Measurements from ENCODE around the gene OBSCN. TPM values are rescaled to one million over a fixed set of nuclear protein-coding genes. Genes with fewer than 3 reads are reported as not detected.

Gene OBSCN
- total RNA-seq, 1 donor from 2014 or later = 15.2 TPM

DNA sequence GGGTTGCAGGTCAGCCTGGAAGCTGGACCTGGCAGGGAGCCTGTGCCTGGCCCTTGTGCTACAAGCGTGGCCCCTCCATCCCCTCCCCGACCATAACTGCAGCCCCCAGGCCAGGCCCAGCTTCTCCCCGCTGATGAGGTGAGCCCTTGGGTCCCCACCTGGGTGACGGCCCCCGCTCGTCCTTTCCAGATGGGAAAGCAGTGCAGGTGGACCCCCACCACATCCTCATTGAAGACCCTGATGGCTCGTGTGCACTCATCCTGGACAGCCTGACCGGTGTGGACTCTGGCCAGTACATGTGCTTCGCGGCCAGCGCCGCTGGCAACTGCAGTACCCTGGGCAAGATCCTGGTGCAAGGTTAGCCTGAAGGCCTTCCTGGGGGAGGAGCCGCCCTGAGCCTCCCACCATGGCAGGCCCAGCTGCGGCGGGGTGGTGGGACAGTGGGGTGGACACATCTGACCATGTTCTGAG lies 141.9 kb downstream of the OBSCN start:
- no peaks in the 10 kb centered on the region for H3K9me3 Mint-ChIP-seq (ENCODE audit: unreplicated experiment)
- H3K36me3 Mint-ChIP-seq (ENCODE audit: unreplicated experiment) = no peaks in the 10 kb centered on the region
- DNase-seq (ENCODE audit: extremely low spot score, unreplicated experiment) = no peak
- TF ChIP-seq CTCF (IDR thresholded peaks at IDR 0.05) = no peak
- H3K27ac Mint-ChIP-seq (ENCODE audit: unreplicated experiment) = no peak overlapping the region
- no peaks in the 10 kb centered on the region for H3K27me3 Mint-ChIP-seq (ENCODE audit: unreplicated experiment)
- H3K4me1 Mint-ChIP-seq (ENCODE audit: unreplicated experiment) = peaks cover 11% of the 10 kb centered on the region
- H3K4me3 Mint-ChIP-seq (ENCODE audit: unreplicated experiment) = no peak overlapping the region

GRCh38 chr1:228350179-228350742 lies 142.4 kb downstream of the OBSCN start:
- no peak overlapping the region for H3K4me3 Mint-ChIP-seq (ENCODE audit: unreplicated experiment)
- no peak for DNase-seq (ENCODE audit: extremely low spot score, unreplicated experiment)
- no peaks in the 10 kb centered on the region for H3K27me3 Mint-ChIP-seq (ENCODE audit: unreplicated experiment)
- peaks cover 6% of the 10 kb centered on the region for H3K4me1 Mint-ChIP-seq (ENCODE audit: unreplicated experiment)
- no peaks in the 10 kb centered on the region for H3K36me3 Mint-ChIP-seq (ENCODE audit: unreplicated experiment)
- no peak for TF ChIP-seq CTCF (IDR thresholded peaks at IDR 0.05)
- no peak overlapping the region for H3K27ac Mint-ChIP-seq (ENCODE audit: unreplicated experiment)
- no peaks in the 10 kb centered on the region for H3K9me3 Mint-ChIP-seq (ENCODE audit: unreplicated experiment)

GRCh38 chr1:228350831-228351781 lies 143.3 kb downstream of the OBSCN start:
- no peak for TF ChIP-seq CTCF (IDR thresholded peaks at IDR 0.05)
- no peak overlapping the region for H3K4me3 Mint-ChIP-seq (ENCODE audit: unreplicated experiment)
- peaks cover 5% of the 10 kb centered on the region for H3K4me1 Mint-ChIP-seq (ENCODE audit: unreplicated experiment)
- no peak overlapping the region for H3K27ac Mint-ChIP-seq (ENCODE audit: unreplicated experiment)
- H3K27me3 Mint-ChIP-seq (ENCODE audit: unreplicated experiment) = no peaks in the 10 kb centered on the region
- H3K9me3 Mint-ChIP-seq (ENCODE audit: unreplicated experiment) = no peaks in the 10 kb centered on the region
- no peak for DNase-seq (ENCODE audit: extremely low spot score, unreplicated experiment)
- H3K36me3 Mint-ChIP-seq (ENCODE audit: unreplicated experiment) = no peaks in the 10 kb centered on the region

DNA sequence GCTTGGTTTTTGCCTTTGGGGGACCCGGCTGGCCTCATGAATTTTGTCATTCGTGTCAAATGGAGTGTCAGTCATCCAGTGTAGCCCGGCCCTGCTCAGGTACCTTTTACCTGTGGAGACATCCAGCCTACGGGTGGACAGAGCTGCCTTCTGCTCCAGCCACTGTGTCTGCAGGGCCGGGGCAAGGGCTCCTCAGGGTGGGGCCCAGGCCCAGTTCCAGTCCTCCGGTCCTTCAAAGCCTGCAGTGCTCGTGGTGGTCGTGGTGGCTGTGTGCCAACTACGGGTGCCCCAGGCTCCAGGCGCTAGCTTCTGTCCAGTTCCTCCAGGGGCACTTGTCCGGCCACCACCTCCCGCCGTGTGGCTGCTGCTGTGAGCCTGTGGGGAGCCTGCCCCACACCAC lies 144.0 kb downstream of the OBSCN start:
- Mint-ChIP-seq H3K4me1 (ENCODE audit: unreplicated experiment) (peaks cover under 1% of the 10 kb centered on the region), H3K27ac (ENCODE audit: unreplicated experiment) (no peak overlapping the region), H3K4me3 (ENCODE audit: unreplicated experiment) (no peak overlapping the region), H3K27me3 (ENCODE audit: unreplicated experiment) (no peaks in the 10 kb centered on the region), H3K36me3 (ENCODE audit: unreplicated experiment) (no peaks in the 10 kb centered on the region), H3K9me3 (ENCODE audit: unreplicated experiment) (no peaks in the 10 kb centered on the region)
- DNase-seq (ENCODE audit: extremely low spot score, unreplicated experiment) = no peak
- no peak for TF ChIP-seq CTCF (IDR thresholded peaks at IDR 0.05)
